H1 (cell line): ENCODE data around the gene HOXD11. TPM values are rescaled to one million over a fixed set of nuclear protein-coding genes. Genes with fewer than 3 reads are reported as not detected.

Experiments
- CTCF ChIA-PET: fragments of 300-600 bp; sonication (Branson Sonifier 250); formaldehyde crosslinking; loops from one replicate; lab custom pipeline; 2021; ENCODE audit not compliant: partially characterized antibody; lab: Charles Lee
- POLR2A ChIA-PET: fragments of 300-600 bp; sonication (Branson Sonifier 250); formaldehyde crosslinking; loops from one replicate; lab custom pipeline; 2021; ENCODE audit warnings: inconsistent platforms; ENCODE audit not compliant: partially characterized antibody; lab: Charles Lee
- DNase-seq, 2 experiments: peaks; one replicate each; pipeline versions ENCODE4 v3.0.0 to v3.0.0-alpha.2; 2010 to 2022; ENCODE audit warnings: low spot score in 2 of 2, low read depth in 1 of 2, mixed read lengths in 1 of 2
- FAIRE-seq: peaks from 2 replicates; lab custom pipeline; 2011; peaks lifted over from hg19 to GRCh38; lab: Jason Lieb, UNC
- H2AFZ ChIP-seq: 2 replicates; pipeline ENCODE4 v1.8.1; 2012; ENCODE audit warnings: low read length, inconsistent platforms
- H2AK5ac ChIP-seq: 2 replicates; pipeline ENCODE4 v1.6.1; 2013; ENCODE audit warnings: low read depth, low read length
- H2BK120ac ChIP-seq: replicated peaks from 2 replicates; pipeline ENCODE3; 2013; ENCODE audit warnings: low read depth, low read length, inconsistent platforms
- H2BK12ac ChIP-seq: 2 replicates; pipeline ENCODE4 v1.6.1; 2013; ENCODE audit warnings: low read depth, low read length
- H2BK15ac ChIP-seq: 2 replicates; pipeline ENCODE4 v1.6.1; 2013; ENCODE audit warnings: low read length
- H2BK20ac ChIP-seq: 2 replicates; pipeline ENCODE4 v1.6.1; 2013; ENCODE audit warnings: low read length
- H2BK5ac ChIP-seq: 2 replicates; pipeline ENCODE4 v1.6.1; 2013; ENCODE audit warnings: low read depth, low read length
- H3K14ac ChIP-seq: 2 replicates; pipeline ENCODE4 v1.6.1; 2013; ENCODE audit warnings: inconsistent platforms; ENCODE audit not compliant: insufficient read length
- H3K18ac ChIP-seq: 2 replicates; pipeline ENCODE4 v1.6.1; 2013; ENCODE audit warnings: low read length; ENCODE audit errors: extremely low read depth
- H3K23ac ChIP-seq: 2 replicates; pipeline ENCODE4 v1.6.1; 2013; ENCODE audit warnings: inconsistent platforms; ENCODE audit not compliant: insufficient read length
- H3K23me2 ChIP-seq: 2 replicates; pipeline ENCODE4 v1.6.1; 2013; ENCODE audit warnings: low read depth, low read length
- H3K27ac ChIP-seq: 2 replicates; pipeline ENCODE4 v1.6.1; 2011; ENCODE audit warnings: low read depth, low read length, inconsistent platforms
- H3K27me3 ChIP-seq, 4 experiments: replicated peaks in 1 of 4; 1 replicate in 1 of 4; 2 replicates in 3 of 4; pipeline versions ENCODE4 v1.6.1 to v1.8.1; 2011 to 2013; ENCODE audit warnings: low read length in 3 of 4, mild to moderate bottlenecking in 3 of 4, inconsistent platforms in 2 of 4, mixed read lengths in 2 of 4, moderate library complexity in 1 of 4; ENCODE audit not compliant: control insufficient read depth in 3 of 4, insufficient read depth in 3 of 4; ENCODE audit errors: extremely low read depth in 1 of 4
- H3K36me3 ChIP-seq, 4 experiments: 2 replicates each; pipeline versions ENCODE4 v1.6.1 to v1.8.1; 2011 to 2013; ENCODE audit warnings: mild to moderate bottlenecking in 4 of 4, low read length in 3 of 4, moderate library complexity in 2 of 4, control low read depth in 1 of 4, inconsistent platforms in 1 of 4; ENCODE audit not compliant: insufficient read depth in 4 of 4, control insufficient read depth in 2 of 4
- H3K4ac ChIP-seq: replicated peaks from 2 replicates; pipeline ENCODE3; 2013; ENCODE audit warnings: low read length, low read depth, mixed read lengths, inconsistent platforms; ENCODE audit not compliant: insufficient read length
- H3K4me1 ChIP-seq, 4 experiments: replicated peaks in 1 of 4; 1 replicate in 1 of 4; 2 replicates in 3 of 4; pipeline versions ENCODE4 v1.6.1 to v1.8.1; 2011 to 2013; ENCODE audit warnings: low read length in 3 of 4, inconsistent platforms in 2 of 4, mixed read lengths in 1 of 4; ENCODE audit not compliant: insufficient read depth in 4 of 4, control insufficient read depth in 3 of 4
- H3K4me2 ChIP-seq, 2 experiments: 2 replicates each; pipeline versions ENCODE4 v1.6.1 to v1.8.1; 2011 to 2013; ENCODE audit warnings: low read depth in 2 of 2, low read length in 2 of 2, control low read depth in 1 of 2, inconsistent platforms in 1 of 2, mild to moderate bottlenecking in 1 of 2; ENCODE audit not compliant: insufficient read depth in 1 of 2
- H3K4me3 ChIP-seq, 4 experiments: fragments of 200-600, 300-600 bp in 1 of 4; sonication (generic), shearing (Covaris generic), sonication (Bioruptor Twin) in 1 of 4; 2 replicates each; pipeline versions ENCODE4 v1.5.1 to v1.8.1; 2011 to 2016; ENCODE audit warnings: low read length in 4 of 4, low read depth in 3 of 4, control low read depth in 2 of 4, inconsistent platforms in 2 of 4, mild to moderate bottlenecking in 2 of 4, mixed read lengths in 1 of 4, moderate library complexity in 1 of 4; ENCODE audit not compliant: insufficient read depth in 2 of 4; ENCODE audit errors: extremely low read depth in 1 of 4
- H3K56ac ChIP-seq: replicated peaks from 2 replicates; pipeline ENCODE3; 2013; ENCODE audit warnings: low read depth, mild to moderate bottlenecking, mixed read lengths, low read length, inconsistent platforms; ENCODE audit not compliant: insufficient read length
- H3K79me1 ChIP-seq: 2 replicates; pipeline ENCODE4 v1.6.1; 2013; ENCODE audit warnings: low read depth, low read length, control low read depth
- H3K79me2 ChIP-seq, 2 experiments: 2 replicates each; pipeline versions ENCODE4 v1.6.1 to v1.8.1; 2012 to 2013; ENCODE audit warnings: low read length in 2 of 2, mild to moderate bottlenecking in 2 of 2, inconsistent platforms in 1 of 2; ENCODE audit not compliant: insufficient read depth in 2 of 2, control insufficient read depth in 1 of 2
- H3K9ac ChIP-seq, 4 experiments: replicated peaks in 1 of 4; 1 replicate in 1 of 4; 2 replicates in 3 of 4; pipeline versions ENCODE4 v1.6.1 to v1.8.1; 2011 to 2013; ENCODE audit warnings: low read depth in 3 of 4, low read length in 3 of 4, control low read depth in 2 of 4, mild to moderate bottlenecking in 2 of 4, moderate library complexity in 2 of 4, inconsistent platforms in 1 of 4; ENCODE audit errors: extremely low read depth in 1 of 4
- H3K9me3 ChIP-seq, 2 experiments: 2 replicates each; pipeline versions ENCODE4 v1.6.1 to v1.8.1; 2012 to 2013; ENCODE audit warnings: mild to moderate bottlenecking in 2 of 2, moderate library complexity in 2 of 2, control low read depth in 1 of 2, inconsistent platforms in 1 of 2, low read depth in 1 of 2, low read length in 1 of 2, mixed read lengths in 1 of 2; ENCODE audit not compliant: insufficient read depth in 2 of 2
- H4K20me1 ChIP-seq, 2 experiments: replicated peaks in 1 of 2; 2 replicates each; pipeline versions ENCODE3 to v1.8.1; 2011 to 2013; ENCODE audit warnings: inconsistent platforms in 2 of 2, low read length in 2 of 2, mild to moderate bottlenecking in 1 of 2; ENCODE audit not compliant: insufficient read depth in 2 of 2, control insufficient read depth in 1 of 2
- H4K5ac ChIP-seq: 2 replicates; pipeline ENCODE4 v1.6.1; 2013; ENCODE audit warnings: low read length, low read depth, mixed read lengths, inconsistent platforms; ENCODE audit not compliant: insufficient read length
- H4K8ac ChIP-seq: 2 replicates; pipeline ENCODE4 v1.8.0; 2013; ENCODE audit warnings: mild to moderate bottlenecking, moderate library complexity, low read length, inconsistent platforms; ENCODE audit not compliant: insufficient read depth; ENCODE audit errors: extremely low read depth
- H4K91ac ChIP-seq: replicated peaks from 2 replicates; pipeline ENCODE3; 2013; ENCODE audit warnings: low read length, mixed read lengths, inconsistent platforms; ENCODE audit not compliant: insufficient read length
- BCL11A ChIP-seq, 2 experiments: IDR thresholded peaks; one replicate each; pipeline ENCODE4 v1.6.1; 2011; ENCODE audit warnings: low read depth in 2 of 2, low read length in 2 of 2, mild to moderate bottlenecking in 2 of 2
- BRCA1 ChIP-seq: IDR thresholded peaks from 2 replicates; pipeline ENCODE4 v1.6.1; 2012; ENCODE audit warnings: low read depth, low read length, improper control_type of control experiment
- CBX8 ChIP-seq: fragments of 300-800, 300-1000 bp; sonication (generic); IDR thresholded peaks from 2 replicates; pipeline ENCODE4 v1.7.1; 2016; ENCODE audit warnings: low read depth, low read length, borderline replicate concordance
- JUND ChIP-seq: IDR thresholded peaks from 2 replicates; pipeline ENCODE4 v1.6.1; 2011; ENCODE audit warnings: mild to moderate bottlenecking, improper control_type of control experiment, low read length
- KDM5A ChIP-seq: fragments of 200-600 bp; IDR thresholded peaks from 2 replicates; pipeline ENCODE4 v1.7.1; 2012; ENCODE audit warnings: mild to moderate bottlenecking, low read length, inconsistent platforms, mixed read lengths
- NANOG ChIP-seq: IDR thresholded peaks from 2 replicates; pipeline ENCODE4 v1.6.1; 2011; ENCODE audit warnings: low read length, low read depth, mild to moderate bottlenecking, inconsistent platforms; ENCODE audit not compliant: insufficient read depth, poor library complexity, severe bottlenecking
- RNF2 ChIP-seq: fragments of 200-900, 300-1000 bp; sonication (generic); IDR thresholded peaks from 2 replicates; pipeline ENCODE4 v1.7.1; 2016; ENCODE audit warnings: borderline replicate concordance, low read depth, mild to moderate bottlenecking, antibody characterized with exemption, low read length; ENCODE audit not compliant: poor library complexity, severe bottlenecking; ENCODE audit errors: missing control alignments
- RXRA ChIP-seq: IDR thresholded peaks from 2 replicates; pipeline ENCODE4 v1.6.1; 2011; ENCODE audit warnings: low read depth, mild to moderate bottlenecking, low read length, moderate library complexity; ENCODE audit not compliant: insufficient read depth
- SP2 ChIP-seq: IDR thresholded peaks from 2 replicates; pipeline ENCODE4 v1.6.1; 2012; ENCODE audit warnings: mild to moderate bottlenecking, low read length, inconsistent platforms
- SUZ12 ChIP-seq: fragments of 200-600 bp; sonication (generic); IDR thresholded peaks from 2 replicates; pipeline ENCODE4 v1.6.1; 2012; ENCODE audit warnings: mild to moderate bottlenecking, inconsistent platforms, low read length, moderate library complexity, mixed read lengths
- TCF12 ChIP-seq: IDR thresholded peaks from 2 replicates; pipeline ENCODE4 v1.6.1; 2011; ENCODE audit warnings: low read depth, mild to moderate bottlenecking, low read length
- USF2 ChIP-seq: IDR thresholded peaks from 2 replicates; pipeline ENCODE4 v1.6.1; 2011; ENCODE audit warnings: low read length, improper control_type of control experiment
- WGBS, 2 experiments: shearing (Covaris generic) in 1 of 2; methylation state at CpG; one replicate each; pipeline versions ENCODE4 v1.1.6 to v1.1.7; 2013 to 2015; ENCODE audit warnings: low lambda C conversion rate in 2 of 2, mixed read lengths in 2 of 2, inconsistent platforms in 1 of 2, low coverage in 1 of 2, missing lambda C conversion rate in 1 of 2; ENCODE audit not compliant: insufficient replicate concordance in 2 of 2, insufficient coverage in 1 of 2, insufficient read length in 1 of 2; ENCODE audit errors: extremely low coverage in 1 of 2, missing lambda C conversion rate in 1 of 2; 5-methylcytosine and 5-hydroxymethylcytosine counted together
- polyA plus RNA-seq, 7 experiments: library from polyadenylated mRNA; depleted of rRNA in 3 of 7; stranded (reverse) in 5 of 7; unstranded in 2 of 7; fragments of >200 nt in 5 of 7; fragments of 200-250 nt in 2 of 7; gene quantifications; 1 replicate in 5 of 7; 2 replicates in 1 of 7; 4 replicates in 1 of 7; pipeline versions ENCODE4 v1.2.1 to v1.2.3, GENCODE V29; 2011 to 2013; ENCODE audit warnings: missing spikeins in 2 of 7, mixed read lengths in 2 of 7
- total RNA-seq: library from RNA; stranded (reverse); fragmentation: NEBNext Ultra II Directional; extraction: Animal tissue kit (Norgen Biotek cat#: 25700); gene quantifications from 2 replicates; pipeline ENCODE4 v1.2.1, GENCODE V29; 2021

HOXD11 gene
- total and polyA plus RNA-seq, 2 of the 8 experiments (the other 6 are each of a cell fraction or from before 2014, with no cell fraction given), result not detected

- Histone ChIP-seq H3K23ac (no peak overlapping the region), H2BK12ac (no peak overlapping the region), H3K27ac (no peak overlapping the region), H3K36me3 (peaks cover 0 to 6% (median 0%) of the 10 kb centered on the region in 4 experiments; a peak in 1 of 8 replicates), H3K4me1 (peaks cover 3 to 14% (median 7%) of the 10 kb centered on the region in 4 experiments; a peak in 6 of 7 replicates), H3K9me3 (no peaks in the 10 kb centered on the region), H3K56ac (no peak overlapping the region), H4K5ac (no peak overlapping the region), H2BK5ac (no peak overlapping the region), H3K79me2 (no peaks in the 10 kb centered on the region), H2BK20ac (no peak overlapping the region), H3K79me1 (no peaks in the 10 kb centered on the region), H3K4me3 (no peak overlapping the region; a peak in 1 of 8 replicates), H2AFZ (no peak overlapping the region), H2BK120ac (no peak overlapping the region), H4K91ac (no peak overlapping the region), H4K20me1 (peaks cover 8 to 12% of the 10 kb centered on the region in 2 experiments), H4K8ac (no peak overlapping the region), H3K9ac (no peak overlapping the region), H2AK5ac (no peak overlapping the region), H3K18ac (no peak overlapping the region), H3K4me2 (peak overlapping the region; percentile 30 to 52; a peak in 2 of 4 replicates), H3K27me3 (peaks cover 88 to 100% (median 94%) of the 10 kb centered on the region in 4 experiments), H3K4ac (no peak overlapping the region), H3K23me2 (peaks cover 6% of the 10 kb centered on the region; the same call in 1 of the 2 replicates), H2BK15ac (no peak overlapping the region), H3K14ac (no peak overlapping the region)
- FAIRE-seq (no peak), DNase-seq (no peak)
- WGBS, 2 experiments, result 16% methylated on average over 7 of the region's 7 CpGs; no CpG with 5 or more reads in 1 of the 2 experiments
- ChIA-PET CTCF (interaction anchor here (0.9 to 3.7 kb wide), 10 partner anchors 7 to 1073 kb away, joined by 3 to 26 read pairs (median 4); no protein-coding TSS in a partner anchor), POLR2A (no interaction called here)
- TF ChIP-seq TCF12 (no peak), SP2 (no peak), KDM5A (no peak), JUND (no peak), USF2 (no peak), CBX8 (no peak), RXRA (no peak), RNF2 (peak; percentile 46), BCL11A (IDR thresholded peaks at IDR 0.05; ENCODE audit: low read depth in 2 of 2, low read length in 2 of 2) (no peak), BRCA1 (no peak), NANOG (no peak), SUZ12 (peak; percentile 82)
Measured at GRCh38 chr2:176074919-176075425, 32.1 kb upstream of the HOXD11 start.
